Endothelial cell of umbilical vein (primary cell): Measurements from ENCODE around the gene IFRD2. TPM values are rescaled to one million over a fixed set of nuclear protein-coding genes. Genes with fewer than 3 reads are reported as not detected.

ENCODE experiments used
- BruUV-seq: library from RNA; stranded (reverse); fragments of 400-500 nt; replicated peaks from 2 replicates; lab custom pipeline; 2021; lab: Mats Ljungman, UMichigan
- CTCF ChIA-PET: fragments of 300-600, 350-600 bp; sonication (Branson Sonifier 250); formaldehyde crosslinking; loops from one replicate; lab custom pipeline; 2021; ENCODE audit warnings: antibody characterized with exemption, inconsistent platforms; lab: Charles Lee
- POLR2A ChIA-PET: fragments of 300-600, 350-600 bp; sonication (Branson Sonifier 250); formaldehyde crosslinking; loops from one replicate; lab custom pipeline; 2021; ENCODE audit warnings: antibody characterized with exemption, inconsistent platforms; lab: Charles Lee
- DNase-seq: peaks from one replicate; pipeline ENCODE4 v3.0.0-alpha.2; 2011; ENCODE audit warnings: low read depth, low spot score
- FAIRE-seq: peaks from 2 replicates; lab custom pipeline; 2011; peaks lifted over from hg19 to GRCh38; lab: Jason Lieb, UNC
- H2AFZ ChIP-seq: 2 replicates; pipeline ENCODE4 v1.6.0; 2012; ENCODE audit warnings: low read depth, low read length, control low read depth, inconsistent platforms
- H3K27ac ChIP-seq: 2 replicates; pipeline ENCODE4 v1.5.1; 2011; ENCODE audit warnings: low read depth, mild to moderate bottlenecking, control low read depth, low read length, moderate library complexity; ENCODE audit not compliant: insufficient read depth
- H3K27me3 ChIP-seq, 2 experiments: 2 replicates each; pipeline versions ENCODE4 v1.6.0 to v1.6.1; 2011; ENCODE audit warnings: low read length in 2 of 2, mixed read lengths in 1 of 2; ENCODE audit not compliant: control insufficient read depth in 2 of 2, insufficient read depth in 2 of 2
- H3K36me3 ChIP-seq, 2 experiments: 2 replicates in 1 of 2; 3 replicates in 1 of 2; pipeline ENCODE4 v1.5.1; 2011; ENCODE audit warnings: low read length in 2 of 2, mild to moderate bottlenecking in 1 of 2, moderate library complexity in 1 of 2; ENCODE audit not compliant: control insufficient read depth in 2 of 2, insufficient read depth in 2 of 2; ENCODE audit errors: extremely low read depth in 1 of 2
- H3K4me1 ChIP-seq: 3 replicates; pipeline ENCODE4 v1.5.1; 2011; ENCODE audit warnings: mild to moderate bottlenecking, low read length; ENCODE audit not compliant: control insufficient read depth, insufficient read depth; ENCODE audit errors: extremely low read depth
- H3K4me2 ChIP-seq: 2 replicates; pipeline ENCODE4 v1.6.1; 2011; ENCODE audit warnings: low read length, control low read depth, mixed read lengths; ENCODE audit not compliant: insufficient read depth
- H3K4me3 ChIP-seq, 3 experiments: fragments of 200-600 bp in 1 of 3; sonication (generic), shearing (Covaris generic) in 1 of 3; replicated peaks in 1 of 3; 2 replicates each; pipeline ENCODE4 v1.5.1; 2011 to 2016; ENCODE audit warnings: control low read depth in 3 of 3, low read length in 3 of 3, mild to moderate bottlenecking in 2 of 3, inconsistent platforms in 1 of 3, low read depth in 1 of 3, moderate library complexity in 1 of 3; ENCODE audit not compliant: insufficient read depth in 1 of 3
- H3K79me2 ChIP-seq: 2 replicates; pipeline ENCODE4 v1.6.0; 2012; ENCODE audit warnings: low read length, inconsistent platforms; ENCODE audit not compliant: control insufficient read depth, insufficient read depth
- H3K9ac ChIP-seq: replicated peaks from 2 replicates; pipeline ENCODE3; 2011; ENCODE audit warnings: low read length, control low read depth; ENCODE audit not compliant: insufficient read depth; ENCODE audit errors: extremely low read depth
- H3K9me1 ChIP-seq: replicated peaks from 3 replicates; pipeline ENCODE4 v1.6.0; 2011; ENCODE audit warnings: mild to moderate bottlenecking, low read length; ENCODE audit not compliant: control insufficient read depth, insufficient read depth; ENCODE audit errors: extremely low read depth
- H3K9me3 ChIP-seq: replicated peaks from 2 replicates; pipeline ENCODE4 v1.5.1; 2012; ENCODE audit warnings: low read length, inconsistent platforms; ENCODE audit not compliant: control insufficient read depth, insufficient read depth
- H4K20me1 ChIP-seq: replicated peaks from 2 replicates; pipeline ENCODE3; 2011; ENCODE audit warnings: mild to moderate bottlenecking, low read length; ENCODE audit not compliant: control insufficient read depth, insufficient read depth; ENCODE audit errors: extremely low read depth
- CTCF ChIP-seq, 2 donors: IDR thresholded peaks; 1 replicate in 1 of 2; 2 replicates in 1 of 2; pipeline ENCODE4 v1.5.1; 2011; ENCODE audit warnings: low read length in 2 of 2, mild to moderate bottlenecking in 2 of 2, moderate library complexity in 2 of 2, control low read depth in 1 of 2, inconsistent platforms in 1 of 2, low read depth in 1 of 2; ENCODE audit not compliant: insufficient read depth in 1 of 2; ENCODE audit errors: extremely low read depth in 1 of 2
- EZH2 ChIP-seq: IDR thresholded peaks from 2 replicates; pipeline ENCODE4 v1.6.1; 2012; ENCODE audit warnings: borderline replicate concordance, low read depth, mild to moderate bottlenecking, moderate library complexity, low read length, inconsistent platforms; ENCODE audit not compliant: severe bottlenecking
- FOS ChIP-seq: IDR thresholded peaks from 2 replicates; pipeline ENCODE4 v1.6.1; 2011; ENCODE audit warnings: mild to moderate bottlenecking, low read length, moderate library complexity, borderline replicate concordance; ENCODE audit not compliant: insufficient read depth
- GATA2 ChIP-seq: IDR thresholded peaks from 2 replicates; pipeline ENCODE4 v1.7.0; 2011; ENCODE audit warnings: low read depth, mild to moderate bottlenecking, moderate library complexity, mixed read lengths, low read length; ENCODE audit not compliant: insufficient read length, insufficient read depth
- JUN ChIP-seq: IDR thresholded peaks from 2 replicates; pipeline ENCODE4 v1.6.1; 2011; ENCODE audit warnings: borderline replicate concordance, low read depth; ENCODE audit not compliant: insufficient read length, insufficient read depth
- MAX ChIP-seq: IDR thresholded peaks from 2 replicates; pipeline ENCODE4 v1.6.1; 2011; ENCODE audit not compliant: insufficient read depth, insufficient read length
- MYC ChIP-seq: IDR thresholded peaks from one replicate; pipeline ENCODE4 v1.6.1; 2011; ENCODE audit warnings: mild to moderate bottlenecking, low read depth, low read length
- POLR2A ChIP-seq: IDR thresholded peaks from 2 replicates; pipeline ENCODE4 v1.6.1; 2012; ENCODE audit warnings: low read depth, mild to moderate bottlenecking, control low read depth, low read length
- POLR2AphosphoS5 ChIP-seq: IDR thresholded peaks from 2 replicates; pipeline ENCODE4 v1.6.1; 2012; ENCODE audit warnings: low read depth, mild to moderate bottlenecking, control low read depth, low read length, moderate library complexity; ENCODE audit not compliant: insufficient read depth
- dilution Hi-C: fragments of 300-500 bp; cut with MboI; formaldehyde crosslinking; loops from one replicate; pipeline ENCODE4 v1.15.0; 2019; ENCODE audit warnings: low sequenced_read_pairs; ENCODE audit not compliant: extremely low pct_ligation_motif_present
- intact Hi-C: fragments of 100-400 bp; cut with micrococcal nuclease; formaldehyde crosslinking; loops from one replicate; pipeline ENCODE4 v1.10.0; 2022
- polyA plus RNA-seq, 4 experiments: library from polyadenylated mRNA; depleted of rRNA in 3 of 4; stranded (reverse) in 3 of 4; unstranded in 1 of 4; fragments of >200 nt; gene quantifications; 2 replicates each; pipeline versions ENCODE4 v1.2.1 to v1.2.3, GENCODE V29; 2011 to 2012; ENCODE audit warnings: missing spikeins in 1 of 4
- total RNA-seq: library from RNA; stranded (reverse); gene quantifications from 2 replicates; pipeline ENCODE4 v1.2.3, GENCODE V29; 2021

The IFRD2 gene
- total and polyA plus RNA-seq, 2 donors (not counting 3 experiments of a cell fraction or from before 2014, with no cell fraction given), result 99.4 to 111 TPM

GRCh38 chr3:50261505-50261904, 30.7 kb downstream of the IFRD2 start:
- no peak overlapping the region for H3K4me3 ChIP-seq
- dilution Hi-C loops, result no loop called here
- no TSS peak for BruUV-seq

More at GRCh38 chr3:50261505-50261904, 30.7 kb downstream of the IFRD2 start:
- H3K9ac ChIP-seq, result no peak overlapping the region
- H4K20me1 ChIP-seq, result no peaks in the 10 kb centered on the region
- no peak overlapping the region for H2AFZ ChIP-seq
- no peaks in the 10 kb centered on the region for H3K9me1 ChIP-seq
- intact Hi-C loops, result loop anchor here (2.0 to 10.0 kb wide), 2 partner anchors 15 to 137 kb away; no protein-coding TSS in a partner anchor
- DNase-seq, result no peak
- no peak for FAIRE-seq
- no peaks in the 10 kb centered on the region for H3K27me3 ChIP-seq
- H3K9me3 ChIP-seq, result no peaks in the 10 kb centered on the region
- no peak overlapping the region for H3K4me2 ChIP-seq
- no peak overlapping the region for H3K27ac ChIP-seq
- TF ChIP-seq GATA2 (no peak), EZH2 (no peak), MAX (no peak), POLR2AphosphoS5 (no peak), JUN (no peak), POLR2A (no peak), CTCF (IDR thresholded peaks at IDR 0.05; ENCODE audit: extremely low read depth in 1 of 2, insufficient read depth in 1 of 2, low read depth in 1 of 2, low read length in 2 of 2) (no peak), MYC (no peak), FOS (no peak)
- POLR2A ChIA-PET, result interaction anchor here (0.6 kb wide), 1 partner anchor 198 kb away, joined by 4 read pairs; no protein-coding TSS in a partner anchor
- peaks cover 24% of the 10 kb centered on the region for H3K4me1 ChIP-seq
- H3K36me3 ChIP-seq, result peaks cover 10 to 22% of the 10 kb centered on the region in 2 experiments
- CTCF ChIA-PET, result interaction anchor here (0.9 to 3.6 kb wide), 3 partner anchors 15 to 68 kb away, joined by 3 to 28 read pairs (median 4); partner anchors contain the start of gene GNAT1
- H3K79me2 ChIP-seq, result peaks cover 10% of the 10 kb centered on the region
